HG03064 (cell line): ENCODE measurements around the gene UST.

Source experiments
- ATAC-seq: cut with Tn5 transposase; IDR thresholded peaks from one replicate; pipeline ENCODE4 v1.9.1; 2021; ENCODE audit warnings: low read depth; ENCODE audit not compliant: unreplicated experiment

The UST gene

GRCh38 chr6:148746363-148747144, at the start of gene UST:
Gene UST, plus strand, starts transcription at chr6:148747030. Its CDS starts 401 bp downstream, at chr6:148747431.
- peak; percentile 37 for ATAC-seq

- no peak for ATAC-seq
Observed at GRCh38 chr6:148697895-148698440, 48.9 kb upstream of the UST start.

DNA sequence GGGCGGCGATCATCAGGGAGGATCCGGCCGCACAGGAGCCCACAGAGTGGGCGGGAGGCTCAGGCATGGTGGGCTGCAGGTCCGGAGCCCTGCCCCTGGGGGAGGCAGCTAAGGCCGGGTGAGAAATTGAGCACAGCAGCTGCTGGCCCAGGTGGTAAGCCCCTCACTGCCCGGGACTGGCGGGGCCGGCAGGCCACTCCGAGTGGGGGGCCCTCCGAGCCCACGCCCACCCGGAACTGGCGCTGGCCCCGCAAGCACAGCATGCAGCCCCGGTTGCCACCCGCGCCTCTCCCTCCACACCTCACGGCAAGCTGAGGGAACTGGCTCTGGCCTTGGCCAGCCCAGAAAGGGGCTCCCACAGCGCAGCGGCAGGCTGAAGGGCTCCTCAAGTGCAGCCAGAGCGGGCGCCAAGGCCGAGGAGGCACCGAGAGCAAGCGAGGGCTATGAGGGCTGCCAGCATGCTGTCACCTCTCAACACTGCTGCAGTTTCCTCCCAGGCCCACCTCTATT, 48.1 kb upstream of the UST start:
- ATAC-seq = no peak

- no peak for ATAC-seq
Observed at GRCh38 chr6:148700047-148700715, 46.6 kb upstream of the UST start.

- ATAC-seq = peak; percentile 67
Observed at GRCh38 chr6:148700741-148701311, 46.0 kb upstream of the UST start.

DNA sequence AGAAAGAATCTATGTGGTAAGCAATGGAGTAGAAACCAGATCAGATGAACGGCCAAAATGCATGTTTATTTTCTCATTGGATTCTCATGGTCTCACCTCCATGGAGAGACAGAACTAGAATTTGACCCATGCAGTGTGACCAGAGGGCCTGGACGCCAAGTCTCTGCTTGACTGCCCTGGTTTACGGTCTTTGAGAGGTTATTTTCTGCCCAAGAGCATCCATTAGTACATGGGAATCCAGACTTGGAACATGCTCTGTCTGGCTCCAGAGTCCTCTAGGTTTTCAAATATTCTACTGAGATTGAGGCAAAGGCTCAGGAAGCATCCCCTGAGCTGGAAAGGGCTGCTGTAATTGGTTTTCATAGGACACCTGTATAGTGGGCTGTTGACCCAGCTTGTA, 45.5 kb upstream of the UST start:
- ATAC-seq = no peak

GRCh38 chr6:148703900-148704299, 42.9 kb upstream of the UST start:
- no peak for ATAC-seq

DNA sequence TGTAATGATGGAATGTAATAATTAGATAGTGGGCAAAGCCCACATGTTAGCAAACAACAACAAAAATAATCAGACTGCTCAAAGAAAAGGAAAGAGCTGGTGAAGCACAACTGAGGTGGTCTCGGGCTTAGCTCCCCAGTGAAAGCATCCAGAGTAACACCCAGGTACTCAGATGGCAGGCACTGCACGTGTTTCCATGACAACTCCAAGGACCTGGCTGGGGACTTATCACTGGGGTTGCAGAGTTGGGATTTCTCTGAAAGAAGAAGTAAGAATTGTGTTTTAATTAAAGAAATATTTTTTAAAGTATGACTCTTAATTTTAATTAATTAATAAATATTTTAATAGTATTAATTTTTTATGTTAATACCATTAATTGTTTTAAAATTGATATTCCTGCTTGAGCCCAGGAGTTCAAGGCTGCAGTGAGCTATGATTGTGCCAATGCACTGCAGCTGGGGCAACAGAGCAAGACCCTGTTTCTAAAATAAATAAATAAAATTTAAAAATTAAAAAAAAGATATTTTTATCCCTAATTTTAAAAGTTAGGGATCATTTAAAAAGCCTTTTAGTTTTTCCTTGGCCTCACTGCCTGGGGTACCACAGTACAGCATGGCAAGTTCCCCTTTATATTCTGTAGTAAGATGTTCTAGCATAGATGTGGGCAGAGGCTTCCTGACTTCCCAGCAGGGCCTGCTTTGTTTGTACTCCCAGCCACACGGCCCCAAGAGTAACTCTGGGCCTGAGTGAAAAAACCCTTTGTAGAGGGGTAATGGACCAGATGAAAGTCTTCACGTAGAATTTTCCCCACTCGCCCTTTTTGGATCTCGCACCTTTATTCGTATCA, 42.2 kb upstream of the UST start:
- ATAC-seq = no peak

DNA sequence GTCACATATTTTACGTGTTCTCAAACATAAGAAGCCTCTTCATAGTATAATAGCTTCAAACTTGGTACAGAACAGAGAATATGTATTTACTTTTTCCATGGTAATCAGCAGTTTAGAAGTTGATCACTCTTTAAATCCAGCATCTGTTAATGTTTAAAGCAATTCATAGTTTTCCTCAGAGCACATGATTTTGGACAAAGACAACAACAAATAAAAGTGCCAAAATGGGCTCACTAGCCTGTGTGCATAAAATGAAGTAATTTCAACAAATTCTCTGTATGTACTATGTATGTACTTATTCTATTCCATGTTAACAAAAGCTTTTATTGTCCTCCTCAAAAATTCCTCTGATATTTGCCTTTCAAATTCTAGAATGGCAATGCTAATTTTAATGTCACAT, 38.1 kb upstream of the UST start:
- ATAC-seq = no peak

- no peak for ATAC-seq
Observed at GRCh38 chr6:148709577-148709976, 37.3 kb upstream of the UST start.

GRCh38 chr6:148711833-148712654, 34.8 kb upstream of the UST start:
- ATAC-seq = no peak

- ATAC-seq = no peak
Observed at GRCh38 chr6:148713033-148713738, 33.6 kb upstream of the UST start.

- no peak for ATAC-seq
Observed at GRCh38 chr6:148713921-148714320, 32.9 kb upstream of the UST start.

DNA sequence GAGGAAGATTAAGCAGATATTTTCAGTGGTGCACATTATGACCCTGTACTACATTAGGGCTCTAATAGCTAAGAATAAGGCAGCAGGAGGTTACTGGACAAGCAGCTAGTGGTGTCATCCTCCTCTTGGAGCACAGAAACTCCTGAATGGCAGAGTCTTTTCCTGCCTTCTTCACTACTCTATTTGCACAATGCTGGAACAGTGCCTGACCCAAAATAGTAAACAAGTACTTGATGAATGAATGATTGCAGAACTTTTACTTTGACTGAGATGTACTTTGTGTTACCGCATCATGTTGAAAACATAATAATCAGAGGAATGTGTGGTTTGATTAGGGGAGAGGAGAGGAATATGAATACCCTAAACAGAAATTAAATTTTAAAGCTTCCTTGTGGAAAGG, 30.0 kb upstream of the UST start:
- ATAC-seq = no peak

GRCh38 chr6:148720406-148720805, 26.4 kb upstream of the UST start:
- no peak for ATAC-seq

DNA sequence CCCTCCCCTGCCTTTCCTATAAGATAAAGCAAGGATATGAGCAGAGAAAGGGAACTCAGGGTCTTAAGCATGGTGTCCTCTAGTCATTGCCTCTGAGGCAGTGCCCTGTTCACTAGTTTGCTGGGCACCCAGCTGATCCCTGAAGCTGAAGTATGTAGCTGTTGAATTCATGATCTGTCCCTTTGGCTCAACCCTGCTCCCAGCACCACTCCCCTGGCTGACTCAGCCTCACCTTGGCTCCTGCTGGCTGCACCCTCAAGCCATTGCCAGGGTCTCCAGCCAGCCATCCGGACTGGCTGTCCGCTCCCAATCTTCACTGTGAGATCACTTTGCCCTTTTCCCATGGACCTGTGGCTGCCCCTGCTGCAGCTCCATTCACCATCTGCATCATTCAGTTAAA, 25.9 kb upstream of the UST start:
- ATAC-seq = no peak

- no peak for ATAC-seq
Observed at GRCh38 chr6:148723484-148723883, 23.3 kb upstream of the UST start.

DNA sequence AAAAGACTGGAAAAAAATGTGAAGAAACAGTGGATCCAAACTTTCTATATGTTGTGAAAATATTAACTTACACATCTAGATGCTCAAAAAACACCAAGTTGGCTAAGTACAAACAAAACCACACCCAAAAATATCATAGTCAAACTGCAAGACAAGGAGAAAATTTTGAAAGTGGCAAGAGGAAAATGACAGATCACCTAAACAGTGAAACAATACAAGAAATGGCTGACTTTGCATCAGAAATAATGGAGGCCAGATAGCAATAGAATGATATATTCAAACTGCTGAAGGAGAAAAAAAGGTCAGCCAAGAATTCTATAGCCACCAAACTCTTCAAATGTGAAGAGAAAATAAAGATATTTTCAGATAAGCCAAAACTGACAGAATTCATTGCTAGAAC, 22.4 kb upstream of the UST start:
- no peak for ATAC-seq

GRCh38 chr6:148727104-148727503, 19.7 kb upstream of the UST start:
- no peak for ATAC-seq
